Esophagus muscularis mucosa (tissue), 3 donors: ENCODE data around the gene PLEKHA7.

Experiments used
- POLR2A ChIP-seq: fragments of 450-650 bp; IDR thresholded peaks from one replicate; pipeline ENCODE4 v1.6.1; 2017; ENCODE audit warnings: antibody characterized with exemption, moderate library complexity, mild to moderate bottlenecking, low read depth
- TF ChIP-seq, protein P1 (sequence below), 3 experiments: fragments of 200-600 bp in 2 of 3; fragments of 450-650 bp in 1 of 3; sonication (generic) in 2 of 3; IDR thresholded peaks; one replicate each; pipeline ENCODE4 v1.5.1; 2017 to 2019; ENCODE audit warnings: antibody characterized with exemption in 3 of 3, mild to moderate bottlenecking in 2 of 3, moderate library complexity in 1 of 3

DNA sequence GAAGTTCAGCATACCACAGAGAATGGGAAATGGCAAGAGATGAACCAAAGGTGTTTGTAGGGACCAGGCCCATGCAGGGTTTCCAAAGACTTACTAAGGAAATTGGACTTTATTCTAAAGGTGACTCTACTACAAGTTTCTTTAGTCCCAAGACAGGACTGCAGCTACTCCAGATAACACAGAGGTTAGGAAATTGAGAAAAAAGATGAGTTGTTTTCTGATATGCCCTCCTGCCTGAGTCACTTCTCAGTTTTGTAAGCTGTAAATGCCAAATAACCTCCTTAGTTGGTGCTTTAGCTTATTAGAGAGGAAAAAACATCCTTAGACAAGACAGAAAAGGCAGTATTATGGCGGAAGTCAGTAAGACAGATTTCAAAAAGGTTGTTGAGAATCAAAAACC lies 179.8 kb downstream of the PLEKHA7 start:
- TF ChIP-seq, protein P1, sequence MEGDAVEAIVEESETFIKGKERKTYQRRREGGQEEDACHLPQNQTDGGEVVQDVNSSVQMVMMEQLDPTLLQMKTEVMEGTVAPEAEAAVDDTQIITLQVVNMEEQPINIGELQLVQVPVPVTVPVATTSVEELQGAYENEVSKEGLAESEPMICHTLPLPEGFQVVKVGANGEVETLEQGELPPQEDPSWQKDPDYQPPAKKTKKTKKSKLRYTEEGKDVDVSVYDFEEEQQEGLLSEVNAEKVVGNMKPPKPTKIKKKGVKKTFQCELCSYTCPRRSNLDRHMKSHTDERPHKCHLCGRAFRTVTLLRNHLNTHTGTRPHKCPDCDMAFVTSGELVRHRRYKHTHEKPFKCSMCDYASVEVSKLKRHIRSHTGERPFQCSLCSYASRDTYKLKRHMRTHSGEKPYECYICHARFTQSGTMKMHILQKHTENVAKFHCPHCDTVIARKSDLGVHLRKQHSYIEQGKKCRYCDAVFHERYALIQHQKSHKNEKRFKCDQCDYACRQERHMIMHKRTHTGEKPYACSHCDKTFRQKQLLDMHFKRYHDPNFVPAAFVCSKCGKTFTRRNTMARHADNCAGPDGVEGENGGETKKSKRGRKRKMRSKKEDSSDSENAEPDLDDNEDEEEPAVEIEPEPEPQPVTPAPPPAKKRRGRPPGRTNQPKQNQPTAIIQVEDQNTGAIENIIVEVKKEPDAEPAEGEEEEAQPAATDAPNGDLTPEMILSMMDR (IDR thresholded peaks at IDR 0.05): no peak
- TF ChIP-seq POLR2A: no peak
